Endothelial cell of umbilical vein (primary cell): ENCODE data around the gene CXCL10. TPM values are rescaled to one million over a fixed set of nuclear protein-coding genes. Genes with fewer than 3 reads are reported as not detected.
"Not testable (repeated sequence)": the region's sequence is repeated elsewhere in the genome, so short reads cannot be mapped to it uniquely, and the experiment has no call there.

Experiments
- BruUV-seq: library from RNA; stranded (reverse); fragments of 400-500 nt; replicated peaks from 2 replicates; lab custom pipeline; 2021; lab: Mats Ljungman, UMichigan
- CTCF ChIA-PET: fragments of 300-600, 350-600 bp; sonication (Branson Sonifier 250); formaldehyde crosslinking; loops from one replicate; lab custom pipeline; 2021; ENCODE audit warnings: antibody characterized with exemption, inconsistent platforms; lab: Charles Lee
- POLR2A ChIA-PET: fragments of 300-600, 350-600 bp; sonication (Branson Sonifier 250); formaldehyde crosslinking; loops from one replicate; lab custom pipeline; 2021; ENCODE audit warnings: antibody characterized with exemption, inconsistent platforms; lab: Charles Lee
- DNase-seq: peaks from one replicate; pipeline ENCODE4 v3.0.0-alpha.2; 2011; ENCODE audit warnings: low read depth, low spot score
- FAIRE-seq: peaks from 2 replicates; lab custom pipeline; 2011; peaks lifted over from hg19 to GRCh38; lab: Jason Lieb, UNC
- H2AFZ ChIP-seq: 2 replicates; pipeline ENCODE4 v1.6.0; 2012; ENCODE audit warnings: low read depth, low read length, control low read depth, inconsistent platforms
- H3K27ac ChIP-seq: 2 replicates; pipeline ENCODE4 v1.5.1; 2011; ENCODE audit warnings: low read depth, mild to moderate bottlenecking, control low read depth, low read length, moderate library complexity; ENCODE audit not compliant: insufficient read depth
- H3K27me3 ChIP-seq, 2 experiments: 2 replicates each; pipeline versions ENCODE4 v1.6.0 to v1.6.1; 2011; ENCODE audit warnings: low read length in 2 of 2, mixed read lengths in 1 of 2; ENCODE audit not compliant: control insufficient read depth in 2 of 2, insufficient read depth in 2 of 2
- H3K36me3 ChIP-seq, 2 experiments: 2 replicates in 1 of 2; 3 replicates in 1 of 2; pipeline ENCODE4 v1.5.1; 2011; ENCODE audit warnings: low read length in 2 of 2, mild to moderate bottlenecking in 1 of 2, moderate library complexity in 1 of 2; ENCODE audit not compliant: control insufficient read depth in 2 of 2, insufficient read depth in 2 of 2; ENCODE audit errors: extremely low read depth in 1 of 2
- H3K4me1 ChIP-seq: 3 replicates; pipeline ENCODE4 v1.5.1; 2011; ENCODE audit warnings: mild to moderate bottlenecking, low read length; ENCODE audit not compliant: control insufficient read depth, insufficient read depth; ENCODE audit errors: extremely low read depth
- H3K4me2 ChIP-seq: 2 replicates; pipeline ENCODE4 v1.6.1; 2011; ENCODE audit warnings: low read length, control low read depth, mixed read lengths; ENCODE audit not compliant: insufficient read depth
- H3K4me3 ChIP-seq, 3 experiments: fragments of 200-600 bp in 1 of 3; sonication (generic), shearing (Covaris generic) in 1 of 3; replicated peaks in 1 of 3; 2 replicates each; pipeline ENCODE4 v1.5.1; 2011 to 2016; ENCODE audit warnings: control low read depth in 3 of 3, low read length in 3 of 3, mild to moderate bottlenecking in 2 of 3, inconsistent platforms in 1 of 3, low read depth in 1 of 3, moderate library complexity in 1 of 3; ENCODE audit not compliant: insufficient read depth in 1 of 3
- H3K79me2 ChIP-seq: 2 replicates; pipeline ENCODE4 v1.6.0; 2012; ENCODE audit warnings: low read length, inconsistent platforms; ENCODE audit not compliant: control insufficient read depth, insufficient read depth
- H3K9ac ChIP-seq: replicated peaks from 2 replicates; pipeline ENCODE3; 2011; ENCODE audit warnings: low read length, control low read depth; ENCODE audit not compliant: insufficient read depth; ENCODE audit errors: extremely low read depth
- H3K9me1 ChIP-seq: replicated peaks from 3 replicates; pipeline ENCODE4 v1.6.0; 2011; ENCODE audit warnings: mild to moderate bottlenecking, low read length; ENCODE audit not compliant: control insufficient read depth, insufficient read depth; ENCODE audit errors: extremely low read depth
- H3K9me3 ChIP-seq: replicated peaks from 2 replicates; pipeline ENCODE4 v1.5.1; 2012; ENCODE audit warnings: low read length, inconsistent platforms; ENCODE audit not compliant: control insufficient read depth, insufficient read depth
- H4K20me1 ChIP-seq: replicated peaks from 2 replicates; pipeline ENCODE3; 2011; ENCODE audit warnings: mild to moderate bottlenecking, low read length; ENCODE audit not compliant: control insufficient read depth, insufficient read depth; ENCODE audit errors: extremely low read depth
- dilution Hi-C: fragments of 300-500 bp; cut with MboI; formaldehyde crosslinking; loops from one replicate; pipeline ENCODE4 v1.15.0; 2019; ENCODE audit warnings: low sequenced_read_pairs; ENCODE audit not compliant: extremely low pct_ligation_motif_present
- intact Hi-C: fragments of 100-400 bp; cut with micrococcal nuclease; formaldehyde crosslinking; loops from one replicate; pipeline ENCODE4 v1.10.0; 2022
- polyA plus RNA-seq, 4 experiments: library from polyadenylated mRNA; depleted of rRNA in 3 of 4; stranded (reverse) in 3 of 4; unstranded in 1 of 4; fragments of >200 nt; gene quantifications; 2 replicates each; pipeline versions ENCODE4 v1.2.1 to v1.2.3, GENCODE V29; 2011 to 2012; ENCODE audit warnings: missing spikeins in 1 of 4
- total RNA-seq: library from RNA; stranded (reverse); gene quantifications from 2 replicates; pipeline ENCODE4 v1.2.3, GENCODE V29; 2021

Gene CXCL10
- total and polyA plus RNA-seq, 2 donors (not counting 3 experiments of a cell fraction or from before 2014, with no cell fraction given) = 0.18 TPM; not detected in 1

DNA sequence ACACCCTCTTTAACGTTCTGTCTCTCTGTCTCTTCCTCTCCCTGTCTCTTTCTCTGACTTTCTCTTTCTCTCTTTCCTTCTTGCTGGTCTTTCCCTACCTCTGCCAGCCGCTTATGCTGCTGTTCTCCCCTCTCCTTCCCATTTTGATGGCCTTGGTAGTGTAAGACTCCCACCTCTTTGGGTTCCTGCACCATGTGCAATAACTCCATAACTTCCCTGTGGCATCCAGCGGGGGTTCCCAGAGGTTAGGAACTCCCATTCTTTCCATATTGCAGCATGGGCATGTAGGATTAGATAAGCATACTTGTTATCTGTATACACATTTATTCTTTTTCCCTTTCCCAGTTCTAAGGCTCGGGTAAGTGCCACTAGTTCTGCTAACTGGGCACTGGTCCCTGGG lies 21.4 kb upstream of the CXCL10 start:
- H2AFZ ChIP-seq, H3K36me3 ChIP-seq, H3K9me1 ChIP-seq, H3K27me3 ChIP-seq, DNase-seq, intact Hi-C loops, CTCF ChIA-PET, H3K9ac ChIP-seq, H4K20me1 ChIP-seq, FAIRE-seq, H3K4me3 ChIP-seq, dilution Hi-C loops, H3K4me1 ChIP-seq, BruUV-seq, H3K79me2 ChIP-seq, H3K4me2 ChIP-seq, POLR2A ChIA-PET, H3K27ac ChIP-seq, H3K9me3 ChIP-seq: not testable (repeated sequence)

DNA sequence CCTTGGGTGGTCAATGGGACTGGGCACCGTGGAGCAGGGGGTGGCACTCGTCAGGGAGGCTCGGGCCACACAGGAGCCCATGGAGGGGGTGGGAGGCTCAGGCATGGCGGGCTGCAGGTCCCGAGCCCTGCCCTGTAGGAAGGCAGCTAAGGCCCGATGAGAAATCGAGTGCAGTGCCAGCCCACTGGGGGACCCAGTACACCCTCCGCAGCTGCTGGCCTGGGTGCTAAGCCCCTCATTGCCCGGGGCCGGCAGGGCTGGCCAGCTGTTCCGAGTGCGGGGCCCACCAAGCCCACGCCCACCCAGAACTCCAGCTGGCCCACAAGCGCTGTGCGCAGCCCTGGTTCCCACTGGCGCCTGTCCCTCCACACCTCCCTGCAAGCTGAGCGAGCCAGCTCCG lies 20.0 kb upstream of the CXCL10 start:
- H3K79me2 ChIP-seq, DNase-seq, POLR2A ChIA-PET, dilution Hi-C loops, H2AFZ ChIP-seq, H4K20me1 ChIP-seq, H3K27me3 ChIP-seq, H3K9me3 ChIP-seq, intact Hi-C loops, FAIRE-seq, H3K4me1 ChIP-seq, BruUV-seq, H3K36me3 ChIP-seq, H3K27ac ChIP-seq, H3K9ac ChIP-seq, H3K9me1 ChIP-seq, H3K4me2 ChIP-seq, CTCF ChIA-PET, H3K4me3 ChIP-seq: not testable (repeated sequence)
